Measurements from ENCODE around the gene SIVA1.

The SIVA1 gene

GRCh38 chr14:104776961-104777807 is 24.2 kb downstream of the SIVA1 start:
- TF ChIP-seq EZH2phosphoT487 (IDR thresholded peaks at IDR 0.05; ENCODE audit: low read length) (no peak), EZH2 (optimal IDR thresholded peaks at IDR 0.05; ENCODE audit: low read depth, low read length) (no peak)
- TF ChIP-seq, protein P1, sequence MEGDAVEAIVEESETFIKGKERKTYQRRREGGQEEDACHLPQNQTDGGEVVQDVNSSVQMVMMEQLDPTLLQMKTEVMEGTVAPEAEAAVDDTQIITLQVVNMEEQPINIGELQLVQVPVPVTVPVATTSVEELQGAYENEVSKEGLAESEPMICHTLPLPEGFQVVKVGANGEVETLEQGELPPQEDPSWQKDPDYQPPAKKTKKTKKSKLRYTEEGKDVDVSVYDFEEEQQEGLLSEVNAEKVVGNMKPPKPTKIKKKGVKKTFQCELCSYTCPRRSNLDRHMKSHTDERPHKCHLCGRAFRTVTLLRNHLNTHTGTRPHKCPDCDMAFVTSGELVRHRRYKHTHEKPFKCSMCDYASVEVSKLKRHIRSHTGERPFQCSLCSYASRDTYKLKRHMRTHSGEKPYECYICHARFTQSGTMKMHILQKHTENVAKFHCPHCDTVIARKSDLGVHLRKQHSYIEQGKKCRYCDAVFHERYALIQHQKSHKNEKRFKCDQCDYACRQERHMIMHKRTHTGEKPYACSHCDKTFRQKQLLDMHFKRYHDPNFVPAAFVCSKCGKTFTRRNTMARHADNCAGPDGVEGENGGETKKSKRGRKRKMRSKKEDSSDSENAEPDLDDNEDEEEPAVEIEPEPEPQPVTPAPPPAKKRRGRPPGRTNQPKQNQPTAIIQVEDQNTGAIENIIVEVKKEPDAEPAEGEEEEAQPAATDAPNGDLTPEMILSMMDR (IDR thresholded peaks at IDR 0.05; ENCODE audit: low read length) = no peak

DNA sequence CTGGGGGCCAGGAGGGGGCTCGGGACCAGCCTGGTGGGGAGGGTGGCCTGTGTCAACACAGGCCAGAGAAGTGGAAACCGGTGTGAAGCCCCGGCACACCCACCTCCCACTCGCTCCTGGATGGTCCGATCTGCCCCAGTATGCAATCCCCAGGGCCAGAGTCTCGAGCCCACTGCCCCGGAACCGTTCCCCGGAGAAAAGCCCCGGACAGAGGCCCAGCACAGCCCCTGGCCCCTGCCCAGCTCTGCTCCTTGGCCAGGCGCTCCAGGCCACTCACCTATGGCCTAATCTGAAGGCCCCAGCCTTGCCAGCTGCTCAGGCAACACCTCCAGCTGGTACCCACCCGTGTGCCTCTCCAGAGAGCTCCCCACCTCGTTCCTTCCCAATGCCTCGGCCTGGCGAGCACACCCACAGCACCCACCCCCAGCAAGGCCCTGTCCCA is 24.9 kb downstream of the SIVA1 start:
- H4K20me1 ChIP-seq (ENCODE audit: insufficient read depth, low read length) = no peaks in the 10 kb centered on the region
- H3K9ac ChIP-seq (ENCODE audit: low read length) = no peak overlapping the region
- H3K9me3 ChIP-seq (replicated peaks; ENCODE audit: insufficient read depth, low read length) = no peaks in the 10 kb centered on the region
- no peak overlapping the region for H3K27ac ChIP-seq (ENCODE audit: low read length)
- TF ChIP-seq EZH2phosphoT487 (IDR thresholded peaks at IDR 0.05; ENCODE audit: low read length) = no peak
- TF ChIP-seq EZH2 (optimal IDR thresholded peaks at IDR 0.05; ENCODE audit: low read depth, low read length) = no peak
- TF ChIP-seq, protein P1 (IDR thresholded peaks at IDR 0.05; ENCODE audit: low read length) = no peak
- H3K27me3 ChIP-seq (replicated peaks; ENCODE audit: insufficient read depth, low read length) = no peaks in the 10 kb centered on the region
- H3K79me2 ChIP-seq (ENCODE audit: low read length) = no peaks in the 10 kb centered on the region
- no peaks in the 10 kb centered on the region for H3K36me3 ChIP-seq (replicated peaks; ENCODE audit: insufficient read depth, low read length)
- H3K4me3 ChIP-seq (ENCODE audit: low read length) = no peak overlapping the region
- no peaks in the 10 kb centered on the region for H3K9me2 ChIP-seq (replicated peaks; ENCODE audit: insufficient read depth, low read length)
- DNase-seq = no peak
- no peaks in the 10 kb centered on the region for H3F3A ChIP-seq (ENCODE audit: insufficient read depth, low read length)
- no peak overlapping the region for H2AFZ ChIP-seq (ENCODE audit: low read length)
- H3K4me1 ChIP-seq (ENCODE audit: low read length) = no peaks in the 10 kb centered on the region
- no peak overlapping the region for H3K4me2 ChIP-seq (ENCODE audit: low read depth, low read length)

More at GRCh38 chr14:104776961-104777807, 24.2 kb downstream of the SIVA1 start:
- no peak for DNase-seq
- H3K27me3 ChIP-seq (replicated peaks; ENCODE audit: insufficient read depth, low read length) = no peaks in the 10 kb centered on the region
- H3K9me2 ChIP-seq (replicated peaks; ENCODE audit: insufficient read depth, low read length) = no peaks in the 10 kb centered on the region
- no peaks in the 10 kb centered on the region for H3K9me3 ChIP-seq (replicated peaks; ENCODE audit: insufficient read depth, low read length)
- no peak overlapping the region for H2AFZ ChIP-seq (ENCODE audit: low read length)
- H3K4me1 ChIP-seq (ENCODE audit: low read length) = no peaks in the 10 kb centered on the region
- H3K4me3 ChIP-seq (ENCODE audit: low read length) = no peak overlapping the region
- H3K79me2 ChIP-seq (ENCODE audit: low read length) = no peaks in the 10 kb centered on the region
- no peaks in the 10 kb centered on the region for H4K20me1 ChIP-seq (ENCODE audit: insufficient read depth, low read length)
- no peaks in the 10 kb centered on the region for H3K36me3 ChIP-seq (replicated peaks; ENCODE audit: insufficient read depth, low read length)
- no peaks in the 10 kb centered on the region for H3F3A ChIP-seq (ENCODE audit: insufficient read depth, low read length)
- H3K4me2 ChIP-seq (ENCODE audit: low read depth, low read length) = no peak overlapping the region
- no peak overlapping the region for H3K9ac ChIP-seq (ENCODE audit: low read length)
- no peak overlapping the region for H3K27ac ChIP-seq (ENCODE audit: low read length)

DNA sequence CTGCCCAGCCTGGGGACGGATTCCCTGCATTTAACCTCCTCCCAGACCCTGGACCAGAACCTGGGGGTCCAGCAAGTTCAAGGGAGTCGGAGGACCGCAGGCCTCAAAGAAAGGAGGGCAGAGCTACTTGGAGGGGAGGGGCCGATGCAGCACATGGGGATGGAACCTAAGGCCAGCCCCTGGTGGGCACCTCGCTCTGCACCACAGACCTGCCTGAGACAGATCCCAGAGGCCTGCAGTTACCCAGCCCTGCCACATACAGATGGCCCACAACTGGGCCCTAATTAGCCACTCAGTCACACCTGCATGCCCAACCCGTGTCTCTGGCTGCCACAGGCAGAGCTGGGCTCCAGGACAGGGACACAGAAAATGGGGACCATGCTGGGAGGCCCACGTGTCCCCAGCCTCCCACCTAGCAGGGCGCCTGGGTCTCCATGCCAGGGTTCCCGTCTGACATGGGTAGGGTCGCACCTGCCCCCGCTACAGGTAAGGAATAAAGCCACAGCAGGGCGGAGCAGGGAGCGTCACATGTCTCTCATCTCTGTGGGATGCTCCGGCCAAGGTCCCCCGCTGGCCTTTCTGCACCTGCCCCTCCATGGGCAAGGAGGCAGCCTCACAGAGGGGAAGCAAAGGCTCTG is 25.9 kb downstream of the SIVA1 start:
- no peaks in the 10 kb centered on the region for H3K36me3 ChIP-seq (replicated peaks; ENCODE audit: insufficient read depth, low read length)
- no peak overlapping the region for H3K27ac ChIP-seq (ENCODE audit: low read length)
- no peak overlapping the region for H3K4me2 ChIP-seq (ENCODE audit: low read depth, low read length)
- H3K4me3 ChIP-seq (ENCODE audit: low read length) = no peak overlapping the region
- no peaks in the 10 kb centered on the region for H3K9me2 ChIP-seq (replicated peaks; ENCODE audit: insufficient read depth, low read length)
- no peaks in the 10 kb centered on the region for H3K9me3 ChIP-seq (replicated peaks; ENCODE audit: insufficient read depth, low read length)
- TF ChIP-seq EZH2phosphoT487 (IDR thresholded peaks at IDR 0.05; ENCODE audit: low read length) = no peak
- TF ChIP-seq EZH2 (optimal IDR thresholded peaks at IDR 0.05; ENCODE audit: low read depth, low read length) = no peak
- TF ChIP-seq, protein P1 (IDR thresholded peaks at IDR 0.05; ENCODE audit: low read length) = no peak
- H2AFZ ChIP-seq (ENCODE audit: low read length) = no peak overlapping the region
- H4K20me1 ChIP-seq (ENCODE audit: insufficient read depth, low read length) = no peaks in the 10 kb centered on the region
- no peak for DNase-seq
- H3K9ac ChIP-seq (ENCODE audit: low read length) = no peak overlapping the region
- H3F3A ChIP-seq (ENCODE audit: insufficient read depth, low read length) = no peaks in the 10 kb centered on the region
- H3K4me1 ChIP-seq (ENCODE audit: low read length) = no peaks in the 10 kb centered on the region
- no peaks in the 10 kb centered on the region for H3K79me2 ChIP-seq (ENCODE audit: low read length)
- H3K27me3 ChIP-seq (replicated peaks; ENCODE audit: insufficient read depth, low read length) = no peaks in the 10 kb centered on the region
